WERI-Rb-1 (cell line): ENCODE data around the gene DBF4.
"Not testable (repeated sequence)": the region's sequence is repeated elsewhere in the genome, so short reads cannot be mapped to it uniquely, and the experiment has no call there.

ENCODE experiments used
- DNase-seq: peaks from one replicate; pipeline ENCODE4 v3.0.0-alpha.2; 2020
- H3K27ac ChIP-seq: fragments of 250-450 bp; sonication (Bioruptor Pico); 2 replicates; pipeline ENCODE4 v1.5.1; 2020; ENCODE audit warnings: mild to moderate bottlenecking, moderate library complexity
- H3K27me3 ChIP-seq: fragments of 250-450 bp; sonication (Bioruptor Pico); 2 replicates; pipeline ENCODE4 v1.5.1; 2021; ENCODE audit warnings: mild to moderate bottlenecking, low read depth, moderate library complexity; ENCODE audit not compliant: insufficient read depth, severe bottlenecking
- H3K36me3 ChIP-seq: fragments of 250-450 bp; sonication (Bioruptor Pico); 2 replicates; pipeline ENCODE4 v1.5.1; 2020; ENCODE audit warnings: mild to moderate bottlenecking, moderate library complexity
- H3K4me3 ChIP-seq: 2 replicates; pipeline ENCODE4 v1.5.1; 2011; ENCODE audit warnings: low read depth, mild to moderate bottlenecking, control low read depth, low read length
- H3K9me3 ChIP-seq: fragments of 250-450 bp; sonication (Bioruptor Pico); 2 replicates; pipeline ENCODE4 v1.5.1; 2021; ENCODE audit warnings: mild to moderate bottlenecking, moderate library complexity; ENCODE audit not compliant: severe bottlenecking
- TF ChIP-seq, protein P1 (sequence below): IDR thresholded peaks from 2 replicates; pipeline ENCODE4 v1.5.1; 2011; ENCODE audit warnings: low read depth, mild to moderate bottlenecking, control low read depth, inconsistent platforms, low read length

Gene DBF4, protein sequence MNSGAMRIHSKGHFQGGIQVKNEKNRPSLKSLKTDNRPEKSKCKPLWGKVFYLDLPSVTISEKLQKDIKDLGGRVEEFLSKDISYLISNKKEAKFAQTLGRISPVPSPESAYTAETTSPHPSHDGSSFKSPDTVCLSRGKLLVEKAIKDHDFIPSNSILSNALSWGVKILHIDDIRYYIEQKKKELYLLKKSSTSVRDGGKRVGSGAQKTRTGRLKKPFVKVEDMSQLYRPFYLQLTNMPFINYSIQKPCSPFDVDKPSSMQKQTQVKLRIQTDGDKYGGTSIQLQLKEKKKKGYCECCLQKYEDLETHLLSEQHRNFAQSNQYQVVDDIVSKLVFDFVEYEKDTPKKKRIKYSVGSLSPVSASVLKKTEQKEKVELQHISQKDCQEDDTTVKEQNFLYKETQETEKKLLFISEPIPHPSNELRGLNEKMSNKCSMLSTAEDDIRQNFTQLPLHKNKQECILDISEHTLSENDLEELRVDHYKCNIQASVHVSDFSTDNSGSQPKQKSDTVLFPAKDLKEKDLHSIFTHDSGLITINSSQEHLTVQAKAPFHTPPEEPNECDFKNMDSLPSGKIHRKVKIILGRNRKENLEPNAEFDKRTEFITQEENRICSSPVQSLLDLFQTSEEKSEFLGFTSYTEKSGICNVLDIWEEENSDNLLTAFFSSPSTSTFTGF

DNA sequence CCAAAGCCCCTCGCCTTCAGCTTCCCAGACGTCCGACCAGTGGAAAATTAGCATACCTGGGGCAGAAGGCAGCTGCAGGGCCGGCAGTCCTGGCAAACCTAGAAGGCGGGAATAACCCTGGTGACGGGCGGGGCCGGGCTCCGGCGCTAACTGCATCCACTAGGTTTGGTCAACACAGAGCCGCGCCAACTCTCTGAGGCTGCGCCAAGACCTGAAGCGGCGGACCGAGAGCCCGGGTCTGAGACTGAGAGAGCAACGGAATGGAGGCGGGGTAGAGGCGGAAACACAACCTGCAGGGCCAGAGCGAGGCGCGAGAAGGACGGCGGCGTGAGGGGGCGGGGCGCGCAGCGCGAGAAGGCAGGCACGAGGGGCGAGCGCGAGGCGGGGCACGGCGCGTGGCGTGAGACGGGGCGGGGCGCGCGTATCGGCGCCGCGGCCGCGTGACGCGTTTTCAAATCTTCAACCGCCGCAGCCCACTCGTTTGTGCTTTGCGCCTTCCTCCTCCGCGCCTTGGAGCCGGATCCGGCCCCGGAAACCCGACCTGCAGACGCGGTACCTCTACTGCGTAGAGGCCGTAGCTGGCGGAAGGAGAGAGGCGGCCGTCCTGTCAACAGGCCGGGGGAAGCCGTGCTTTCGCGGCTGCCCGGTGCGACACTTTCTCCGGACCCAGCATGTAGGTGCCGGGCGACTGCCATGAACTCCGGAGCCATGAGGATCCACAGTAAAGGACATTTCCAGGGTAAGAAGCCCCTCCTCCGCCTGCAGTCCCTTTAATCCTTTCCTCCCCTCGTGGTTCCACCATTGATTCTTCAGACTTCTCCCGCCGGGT, at the start of gene DBF4, which contains the start of gene SLC25A40:
DBF4 (plus strand) TSS at position 454 of the 829 bp plus-strand sequence; CDS start at position 694, 240 bp downstream.
SLC25A40 (minus strand) TSS at position 321 of the 829 bp plus-strand sequence. CDS start 17,633 bp downstream, outside the sequence.
- H3K9me3 ChIP-seq: no peaks in the 10 kb centered on the region
- peak within 1 kb of the TSS; percentile 99 for H3K4me3 ChIP-seq
- TF ChIP-seq, protein P1, sequence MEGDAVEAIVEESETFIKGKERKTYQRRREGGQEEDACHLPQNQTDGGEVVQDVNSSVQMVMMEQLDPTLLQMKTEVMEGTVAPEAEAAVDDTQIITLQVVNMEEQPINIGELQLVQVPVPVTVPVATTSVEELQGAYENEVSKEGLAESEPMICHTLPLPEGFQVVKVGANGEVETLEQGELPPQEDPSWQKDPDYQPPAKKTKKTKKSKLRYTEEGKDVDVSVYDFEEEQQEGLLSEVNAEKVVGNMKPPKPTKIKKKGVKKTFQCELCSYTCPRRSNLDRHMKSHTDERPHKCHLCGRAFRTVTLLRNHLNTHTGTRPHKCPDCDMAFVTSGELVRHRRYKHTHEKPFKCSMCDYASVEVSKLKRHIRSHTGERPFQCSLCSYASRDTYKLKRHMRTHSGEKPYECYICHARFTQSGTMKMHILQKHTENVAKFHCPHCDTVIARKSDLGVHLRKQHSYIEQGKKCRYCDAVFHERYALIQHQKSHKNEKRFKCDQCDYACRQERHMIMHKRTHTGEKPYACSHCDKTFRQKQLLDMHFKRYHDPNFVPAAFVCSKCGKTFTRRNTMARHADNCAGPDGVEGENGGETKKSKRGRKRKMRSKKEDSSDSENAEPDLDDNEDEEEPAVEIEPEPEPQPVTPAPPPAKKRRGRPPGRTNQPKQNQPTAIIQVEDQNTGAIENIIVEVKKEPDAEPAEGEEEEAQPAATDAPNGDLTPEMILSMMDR: no peak
- no peaks in the 10 kb centered on the region for H3K27me3 ChIP-seq
- H3K27ac ChIP-seq: peak within 1 kb of the TSS; percentile 96
- peak; percentile 98 for DNase-seq
- peaks cover 61% of the 10 kb centered on the region for H3K36me3 ChIP-seq

DNA sequence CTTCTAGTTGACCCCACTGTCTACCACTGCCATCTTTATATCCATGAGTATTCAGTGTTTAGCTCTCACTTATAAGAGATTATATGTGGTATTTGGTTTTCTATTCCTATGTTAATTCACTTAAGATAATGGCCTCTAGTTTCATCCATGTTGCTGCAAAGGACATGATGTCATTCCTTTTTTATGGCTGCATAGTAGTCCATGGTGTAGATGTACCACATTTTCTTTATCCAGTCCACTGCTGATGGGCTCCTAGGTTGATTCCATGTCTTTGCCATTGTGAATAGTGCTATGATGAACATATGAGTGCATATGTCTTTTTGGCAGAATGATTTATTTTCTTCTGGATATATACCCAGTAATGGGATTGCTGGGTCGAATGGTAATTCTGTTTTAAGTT, 47.9 kb upstream of the DBF4 start:
- DNase-seq, H3K27ac ChIP-seq, H3K27me3 ChIP-seq: not testable (repeated sequence)

DNA sequence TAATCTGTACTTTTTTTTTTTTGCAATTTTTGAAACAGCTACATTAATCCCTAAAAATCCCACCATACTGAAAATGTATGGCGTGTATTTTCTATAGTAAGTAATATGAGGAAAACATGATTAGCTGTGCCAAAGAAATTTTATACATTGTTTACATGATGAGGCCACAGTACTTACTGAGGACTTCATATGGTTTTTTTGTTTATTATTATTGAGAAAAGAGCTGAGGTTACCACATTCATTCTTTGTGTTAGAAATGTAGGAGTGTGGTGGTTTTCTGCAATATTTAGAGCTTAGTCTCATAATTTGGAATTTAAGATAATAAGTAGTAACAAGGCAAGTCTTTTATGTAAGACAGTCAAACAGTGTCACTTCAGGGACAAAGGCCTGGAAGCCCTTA, 45.2 kb upstream of the DBF4 start:
- H3K9me3 ChIP-seq: no peaks in the 10 kb centered on the region
- TF ChIP-seq, protein P1: no peak

More for the DNA sequence above, 47.9 kb upstream of the DBF4 start:
- H3K36me3 ChIP-seq, H3K9me3 ChIP-seq, H3K4me3 ChIP-seq: not testable (repeated sequence)

DNA sequence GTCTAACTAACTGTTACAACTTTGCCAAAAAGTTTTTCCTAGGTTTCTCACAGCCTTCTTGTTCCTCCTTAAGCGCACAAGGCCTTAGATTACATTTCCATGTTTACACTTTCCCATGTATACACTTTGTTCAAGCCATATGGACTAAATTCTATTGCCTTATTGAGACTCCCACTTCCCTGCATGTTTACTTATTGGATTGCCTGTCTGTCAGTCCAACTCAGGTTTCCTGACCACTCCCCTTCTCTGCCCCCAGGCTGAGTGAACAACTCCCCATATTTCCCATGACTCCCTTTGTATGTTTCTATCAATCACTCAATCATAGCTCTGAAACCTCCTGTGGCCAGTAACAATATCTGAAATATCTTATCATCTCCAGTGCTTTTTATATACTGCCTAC, 43.2 kb upstream of the DBF4 start:
- DNase-seq: no peak
- Histone ChIP-seq H3K36me3 (peaks cover 10% of the 10 kb centered on the region), H3K4me3 (no peak overlapping the region), H3K27ac (no peak overlapping the region), H3K27me3 (no peaks in the 10 kb centered on the region), H3K9me3 (no peaks in the 10 kb centered on the region)
- TF ChIP-seq, protein P1: no peak

More for the DNA sequence above, 45.2 kb upstream of the DBF4 start:
- Histone ChIP-seq H3K4me3 (no peak overlapping the region), H3K27ac (no peak overlapping the region), H3K36me3 (peaks cover 10% of the 10 kb centered on the region), H3K27me3 (no peaks in the 10 kb centered on the region)
- no peak for DNase-seq

DNA sequence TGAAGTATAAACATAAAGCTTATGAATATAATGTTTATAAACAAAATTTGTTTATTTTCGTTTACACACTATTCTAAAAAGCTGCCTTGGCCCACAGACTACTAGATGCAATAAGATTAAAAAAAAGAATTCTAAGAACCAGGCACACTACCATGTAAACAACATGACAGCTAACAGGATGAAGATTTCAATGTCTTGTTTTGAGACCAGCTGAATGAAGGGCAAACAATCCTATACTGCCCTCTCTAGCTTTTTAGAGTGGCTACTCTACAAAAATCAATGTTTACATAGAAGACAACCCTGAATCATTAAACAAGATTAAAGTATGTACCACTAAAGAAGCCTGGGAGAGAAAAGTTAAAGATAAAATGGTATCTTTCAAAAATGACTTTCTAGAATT, 38.7 kb upstream of the DBF4 start:
- H3K36me3 ChIP-seq: peaks cover 16% of the 10 kb centered on the region; the same call in 1 of the 2 replicates
- H3K27ac ChIP-seq: no peak overlapping the region
- H3K27me3 ChIP-seq: no peaks in the 10 kb centered on the region
- TF ChIP-seq, protein P1: no peak
- DNase-seq: no peak
- no peak overlapping the region for H3K4me3 ChIP-seq
- no peaks in the 10 kb centered on the region for H3K9me3 ChIP-seq
